Tibial nerve (tissue), 4 donors: Measurements from ENCODE around the gene PSTPIP1. TPM values are rescaled to one million over a fixed set of nuclear protein-coding genes. Genes with fewer than 3 reads are reported as not detected.
"Not testable (repeated sequence)": the region's sequence is repeated elsewhere in the genome, so short reads cannot be mapped to it uniquely, and the experiment has no call there.

Source experiments
- DNase-seq, 2 donors: peaks; one replicate each; pipeline ENCODE4 v3.0.0-alpha.2; 2019; ENCODE audit warnings: low spot score in 2 of 2
- H3K27ac ChIP-seq, 4 donors: fragments of 200-600 bp; sonication (generic) in 3 of 4; one replicate each; pipeline ENCODE4 v1.5.1; 2017 to 2019; ENCODE audit warnings: mild to moderate bottlenecking in 1 of 4
- H3K27me3 ChIP-seq, 2 donors: fragments of 200-600 bp; sonication (generic) in 1 of 2; one replicate each; pipeline versions ENCODE4 v1.5.1 to v1.6.0; 2017 to 2019
- H3K36me3 ChIP-seq, 3 donors: fragments of 200-600 bp; sonication (generic); one replicate each; pipeline ENCODE4 v1.5.1; 2018 to 2019
- H3K4me1 ChIP-seq, 4 donors: fragments of 200-600 bp; sonication (generic) in 3 of 4; one replicate each; pipeline ENCODE4 v1.5.1; 2017 to 2019
- H3K4me3 ChIP-seq, 4 donors: fragments of 200-600 bp; sonication (generic) in 3 of 4; one replicate each; pipeline ENCODE4 v1.5.1; 2017 to 2019; ENCODE audit warnings: mild to moderate bottlenecking in 1 of 4, moderate library complexity in 1 of 4
- H3K9me3 ChIP-seq, 4 donors: fragments of 200-600 bp; sonication (generic) in 3 of 4; one replicate each; pipeline ENCODE4 v1.5.1; 2017 to 2019
- CTCF ChIP-seq, 5 experiments: fragments of 200-600 bp in 3 of 5; fragments of 450-650 bp in 2 of 5; sonication (generic) in 3 of 5; IDR thresholded peaks; one replicate each; pipeline ENCODE4 v1.5.1; 2016 to 2019; ENCODE audit warnings: antibody characterized with exemption in 5 of 5, mild to moderate bottlenecking in 3 of 5, moderate library complexity in 2 of 5
- EP300 ChIP-seq, 2 donors: sonication (generic); formaldehyde crosslinking; IDR thresholded peaks; one replicate each; pipeline ENCODE4 v1.6.1; 2017; ENCODE audit warnings: antibody characterized with exemption in 2 of 2, mild to moderate bottlenecking in 1 of 2
- POLR2A ChIP-seq, 2 donors: fragments of 450-650 bp; IDR thresholded peaks; one replicate each; pipeline ENCODE4 v1.6.1; 2017; ENCODE audit warnings: antibody characterized with exemption in 2 of 2, mild to moderate bottlenecking in 2 of 2, moderate library complexity in 2 of 2
- WGBS, 2 donors: methylation state at CpG; one replicate each; pipeline ENCODE4 v1.1.5; 2018; 5-methylcytosine and 5-hydroxymethylcytosine counted together
- total RNA-seq, 4 donors: library from RNA; depleted of rRNA; stranded (reverse); fragments of >200 nt; gene quantifications; one replicate each; pipeline ENCODE4 v1.1.0, GENCODE V29; 2016

Gene PSTPIP1
- total RNA-seq, 4 donors from 2014 or later: 13.6 to 54.6 (median 19.3) TPM

GRCh38 chr15:76954744-76955143, 40.2 kb upstream of the PSTPIP1 start:
- Histone ChIP-seq H3K9me3 (no peaks in the 10 kb centered on the region), H3K36me3 (peaks cover 0 to 13% (median 0%) of the 10 kb centered on the region in 3 donors)

GRCh38 chr15:76961268-76962011, 33.5 kb upstream of the PSTPIP1 start:
- no peaks in the 10 kb centered on the region for H3K36me3 ChIP-seq
- peak overlapping the region in 1 of 4 donors; percentile 55 for H3K27ac ChIP-seq
- no peaks in the 10 kb centered on the region for H3K9me3 ChIP-seq
- peaks cover 0 to 23% (median 0%) of the 10 kb centered on the region in 4 donors for H3K4me1 ChIP-seq
- H3K4me3 ChIP-seq: no peak overlapping the region
- no peak for TF ChIP-seq CTCF (IDR thresholded peaks at IDR 0.05)
- TF ChIP-seq EP300 (IDR thresholded peaks at IDR 0.05): no peak
- TF ChIP-seq POLR2A (IDR thresholded peaks at IDR 0.05): no peak
- H3K27me3 ChIP-seq: no peaks in the 10 kb centered on the region
- WGBS, 2 donors: 46 to 47% methylated on average over 6 of the region's 6 CpGs
- DNase-seq: no peak

More at GRCh38 chr15:76954744-76955143, 40.2 kb upstream of the PSTPIP1 start:
- DNase-seq: no peak
- 37 to 47% methylated on average over 2 of the region's 2 CpGs for WGBS, 2 donors
- H3K4me3 ChIP-seq: no peak overlapping the region
- peak overlapping the region in 1 of 4 donors; percentile 20 for H3K27ac ChIP-seq
- no peaks in the 10 kb centered on the region for H3K27me3 ChIP-seq
- H3K4me1 ChIP-seq: peaks cover 0 to 7% (median 0%) of the 10 kb centered on the region in 4 donors
- no peak for TF ChIP-seq POLR2A (IDR thresholded peaks at IDR 0.05)
- no peak for TF ChIP-seq CTCF (IDR thresholded peaks at IDR 0.05)
- TF ChIP-seq EP300 (IDR thresholded peaks at IDR 0.05): no peak

DNA sequence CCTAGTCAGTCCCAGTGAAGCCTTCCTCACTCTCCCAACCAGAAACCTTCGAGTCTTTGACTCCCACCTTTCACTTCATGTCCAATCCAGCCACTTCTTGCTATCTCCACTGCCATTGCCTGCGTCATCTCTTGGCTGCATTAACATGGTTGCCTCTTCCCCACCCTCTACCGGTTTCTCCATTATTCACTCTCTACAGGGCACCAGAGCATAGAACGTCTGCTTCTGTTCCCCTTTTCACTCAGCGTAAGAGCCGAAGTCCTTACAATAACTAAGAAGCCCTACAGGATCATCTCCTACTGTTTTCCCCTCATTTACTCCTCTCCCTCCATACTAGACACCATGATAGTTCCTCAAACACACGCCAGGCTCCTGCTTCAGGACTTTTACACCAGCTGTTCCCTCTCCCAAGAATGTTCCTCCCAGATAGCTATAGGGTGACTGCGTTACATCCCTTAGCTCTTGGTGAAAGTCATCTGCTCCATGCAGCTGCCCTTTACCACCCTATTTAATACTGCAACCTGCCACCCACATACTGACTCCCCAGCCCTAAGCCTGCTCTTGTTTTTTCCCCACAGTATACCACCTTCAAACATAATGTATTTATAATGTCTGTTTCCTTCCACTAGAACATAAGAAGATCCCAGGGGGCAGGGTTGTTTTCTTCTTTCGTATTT, 32.5 kb upstream of the PSTPIP1 start:
- whole genome bisulfite sequencing, 2 donors: 90 to 92% methylated on average over 9 of the region's 9 CpGs
- no peak overlapping the region for H3K27ac ChIP-seq
- no peak for DNase-seq

GRCh38 chr15:76963596-76963995, 31.3 kb upstream of the PSTPIP1 start:
- no peak for TF ChIP-seq EP300 (IDR thresholded peaks at IDR 0.05)
- no peak for TF ChIP-seq CTCF (IDR thresholded peaks at IDR 0.05)
- no peak for TF ChIP-seq POLR2A (IDR thresholded peaks at IDR 0.05)
- H3K9me3 ChIP-seq: no peaks in the 10 kb centered on the region
- 52 to 63% methylated on average over 9 of the region's 9 CpGs for WGBS, 2 donors
- no peaks in the 10 kb centered on the region for H3K27me3 ChIP-seq
- H3K27ac ChIP-seq: no peak overlapping the region
- H3K4me1 ChIP-seq: peaks cover 0 to 23% (median 0%) of the 10 kb centered on the region in 4 donors
- H3K36me3 ChIP-seq: no peaks in the 10 kb centered on the region
- no peak overlapping the region for H3K4me3 ChIP-seq
- no peak for DNase-seq

More for the DNA sequence above, 32.5 kb upstream of the PSTPIP1 start:
- Histone ChIP-seq H3K4me1 (peaks cover 0 to 23% (median 0%) of the 10 kb centered on the region in 4 donors), H3K36me3 (no peaks in the 10 kb centered on the region), H3K4me3 (no peak overlapping the region), H3K9me3 (no peaks in the 10 kb centered on the region), H3K27me3 (no peaks in the 10 kb centered on the region)
- TF ChIP-seq CTCF (IDR thresholded peaks at IDR 0.05): no peak
- no peak for TF ChIP-seq EP300 (IDR thresholded peaks at IDR 0.05)

- 47 to 53% methylated on average over 5 of the region's 5 CpGs for WGBS, 2 donors
- no peaks in the 10 kb centered on the region for H3K36me3 ChIP-seq
- no peak for TF ChIP-seq EP300 (IDR thresholded peaks at IDR 0.05)
- no peak for TF ChIP-seq CTCF (IDR thresholded peaks at IDR 0.05)
- TF ChIP-seq POLR2A (IDR thresholded peaks at IDR 0.05): no peak
- H3K27ac ChIP-seq: no peak overlapping the region
- H3K9me3 ChIP-seq: no peaks in the 10 kb centered on the region
- peaks cover 0 to 23% (median 0%) of the 10 kb centered on the region in 4 donors for H3K4me1 ChIP-seq
- H3K4me3 ChIP-seq: no peak overlapping the region
- H3K27me3 ChIP-seq: no peaks in the 10 kb centered on the region
- DNase-seq: no peak
Measured at GRCh38 chr15:76964157-76964556, 30.8 kb upstream of the PSTPIP1 start.

DNA sequence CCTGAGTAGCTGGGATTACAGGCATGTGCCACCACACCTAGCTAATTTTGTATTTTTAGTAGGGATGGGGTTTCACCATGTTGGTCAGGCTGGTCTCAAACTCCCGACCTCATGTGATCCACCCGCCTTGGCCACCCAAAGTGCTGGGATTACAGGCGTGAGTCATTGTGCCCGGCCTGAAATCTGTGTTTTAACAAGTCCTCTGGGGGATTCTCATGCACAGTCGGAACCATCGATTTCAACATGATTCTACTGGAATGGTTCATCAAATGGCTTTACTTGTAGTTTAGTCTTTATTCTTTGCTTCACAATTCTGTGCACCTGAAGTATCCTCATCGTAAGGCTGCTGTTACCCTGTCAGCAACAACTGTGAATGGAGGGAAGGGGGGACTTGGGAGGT, 28.9 kb upstream of the PSTPIP1 start:
- H3K27me3 ChIP-seq, DNase-seq, H3K27ac ChIP-seq, H3K9me3 ChIP-seq, H3K36me3 ChIP-seq, H3K4me3 ChIP-seq: not testable (repeated sequence)
- H3K4me1 ChIP-seq: peaks cover 0 to 19% (median 0%) of the 10 kb centered on the region in 4 donors
- WGBS, 2 donors: 62 to 75% methylated on average over 7 of the region's 7 CpGs
